GM15510 (cell line): ENCODE measurements around the gene GOLPH3.
A peak's percentile ranks its signal among the peaks of the same experiment; 100 is the strongest.

ENCODE experiments used
- POLR2A ChIP-seq: IDR thresholded peaks from 3 replicates; pipeline ENCODE4 v1.6.1; 2011; ENCODE audit warnings: borderline replicate concordance; ENCODE audit not compliant: insufficient read length; ENCODE audit errors: extremely low read depth

The GOLPH3 gene

GRCh38 chr5:32174011-32174870 is at the start of gene GOLPH3:
Gene GOLPH3 (minus strand): TSS chr5:32174319. CDS start chr5:32174034, 285 bp downstream.
- TF ChIP-seq POLR2A = peak; percentile 93

GRCh38 chr5:32222723-32223470 is 48.8 kb upstream of the GOLPH3 start:
- no peak for TF ChIP-seq POLR2A

- no peak for TF ChIP-seq POLR2A
Measured at GRCh38 chr5:32217886-32218396, 43.8 kb upstream of the GOLPH3 start.

- TF ChIP-seq POLR2A = no peak
Measured at GRCh38 chr5:32210151-32210550, 36.0 kb upstream of the GOLPH3 start.

- TF ChIP-seq POLR2A = no peak
Measured at GRCh38 chr5:32207355-32207634, 33.2 kb upstream of the GOLPH3 start.

GRCh38 chr5:32206509-32207354 is 32.6 kb upstream of the GOLPH3 start:
- TF ChIP-seq POLR2A = no peak

- TF ChIP-seq POLR2A = no peak
Measured at GRCh38 chr5:32206053-32206452, 31.9 kb upstream of the GOLPH3 start.

GRCh38 chr5:32202394-32202793 is 28.3 kb upstream of the GOLPH3 start:
- TF ChIP-seq POLR2A = no peak

GRCh38 chr5:32201122-32201753 is 27.1 kb upstream of the GOLPH3 start:
- no peak for TF ChIP-seq POLR2A

GRCh38 chr5:32197032-32197431 is 22.9 kb upstream of the GOLPH3 start:
- no peak for TF ChIP-seq POLR2A

- TF ChIP-seq POLR2A = no peak
Measured at GRCh38 chr5:32195265-32195664, 21.1 kb upstream of the GOLPH3 start.

GRCh38 chr5:32193591-32193990 is 19.5 kb upstream of the GOLPH3 start:
- TF ChIP-seq POLR2A = no peak

GRCh38 chr5:32190095-32190494 is 16.0 kb upstream of the GOLPH3 start:
- TF ChIP-seq POLR2A = no peak

GRCh38 chr5:32187675-32188074 is 13.6 kb upstream of the GOLPH3 start:
- no peak for TF ChIP-seq POLR2A

- TF ChIP-seq POLR2A = no peak
Measured at GRCh38 chr5:32182463-32183063, 8.4 kb upstream of the GOLPH3 start.
